T47D (cell line): ENCODE results near the gene DNAH3.

ENCODE experiments used
- DNase-seq, 2 experiments: peaks; one replicate each; pipeline versions ENCODE4 v3.0.0 to v3.0.0-alpha.2; 2011 to 2012; ENCODE audit warnings: low read depth in 1 of 2, low spot score in 1 of 2
- JUND ChIP-seq: IDR thresholded peaks from 2 replicates; pipeline ENCODE4 v1.6.1; 2012; ENCODE audit warnings: low read depth
- in situ Hi-C: cut with HindIII; loops from 2 replicates; pipeline ENCODE4 v1.10.0; 2016; ENCODE audit warnings: low sequenced_read_pairs, low pct_unique_long_range_greater_than_20kb

The DNAH3 gene

DNA sequence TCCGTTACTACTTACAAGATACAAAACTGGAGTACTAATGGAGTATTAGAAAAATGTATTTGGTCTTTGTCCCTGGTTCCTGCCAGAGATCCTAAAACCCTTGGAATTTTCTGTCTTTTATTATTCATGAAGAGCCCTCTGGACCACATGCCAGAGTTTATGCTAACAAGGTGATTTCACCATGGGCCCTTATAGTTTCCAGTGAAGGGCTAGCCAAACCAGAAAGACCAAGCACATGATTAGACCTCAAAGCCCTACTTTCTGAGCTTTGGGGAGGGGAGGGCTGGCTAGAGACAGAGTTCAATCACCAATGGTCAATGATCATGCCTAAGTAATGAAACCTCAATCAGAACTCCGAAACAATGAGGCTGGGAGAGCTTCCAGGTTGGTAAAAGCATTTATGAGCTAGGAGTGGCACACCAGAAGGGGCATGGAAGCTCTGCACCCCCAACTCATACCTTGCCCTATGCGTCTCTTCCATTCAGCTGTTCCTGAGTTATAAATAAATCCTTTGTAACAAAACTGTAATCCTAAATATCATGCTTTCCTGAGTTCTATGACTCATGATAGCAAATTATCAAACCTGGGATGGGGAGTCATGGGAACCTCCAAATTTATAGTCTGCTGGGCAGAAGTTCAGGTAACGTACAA, 260.9 kb downstream of the DNAH3 start:
- no peak for DNase-seq
- TF ChIP-seq JUND, result no peak
- in situ Hi-C loops, result no loop called here

DNA sequence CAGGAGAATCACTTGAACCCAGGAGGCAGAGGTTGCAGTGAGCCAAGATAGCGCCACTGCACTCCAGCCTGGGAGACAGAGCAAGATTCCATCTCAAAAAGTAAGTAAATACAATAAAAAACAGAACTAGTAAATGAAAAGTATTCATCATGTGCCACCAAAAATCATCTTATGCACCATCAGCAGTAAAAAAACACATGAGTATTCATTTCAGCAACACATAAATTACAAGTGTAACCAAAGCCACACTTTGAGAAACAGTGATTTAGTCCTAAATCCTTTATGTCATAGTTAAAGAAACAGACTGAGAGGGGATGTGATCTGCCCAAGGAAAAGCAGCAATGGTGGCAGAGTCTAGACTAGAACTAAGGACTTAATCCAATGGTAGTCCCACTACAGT, 263.4 kb downstream of the DNAH3 start:
- TF ChIP-seq JUND, result no peak
- DNase-seq, result no peak
- in situ Hi-C loops, result no loop called here

DNA sequence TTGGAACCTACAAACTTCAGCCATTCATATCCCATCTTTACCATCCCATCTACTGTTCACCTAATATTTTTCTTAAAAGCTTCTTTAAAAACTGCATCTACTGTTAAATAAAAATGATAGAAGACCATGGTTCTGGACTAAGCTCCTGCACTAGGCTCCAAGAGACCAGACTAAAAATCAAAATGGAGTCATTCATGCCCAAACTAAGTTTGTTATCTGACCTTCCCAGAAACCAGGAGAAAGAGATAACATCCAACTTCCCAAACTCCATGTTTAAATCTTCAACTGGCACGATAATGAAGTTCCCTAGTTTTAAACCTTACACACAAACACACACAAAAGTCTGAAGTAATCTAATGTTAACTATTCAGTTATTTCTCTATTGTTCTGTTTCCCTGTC, 264.3 kb downstream of the DNAH3 start:
- in situ Hi-C loops, result no loop called here
- TF ChIP-seq JUND, result no peak

GRCh38 chr16:20884240-20884556, 266.4 kb downstream of the DNAH3 start:
- in situ Hi-C loops, result no loop called here
- TF ChIP-seq JUND, result no peak
- no peak for DNase-seq

More for the DNA sequence above, 264.3 kb downstream of the DNAH3 start:
- no peak for DNase-seq

- DNase-seq, result no peak
- no peak for TF ChIP-seq JUND
- in situ Hi-C loops, result no loop called here
Measured at GRCh38 chr16:20883554-20884239, 266.9 kb downstream of the DNAH3 start.
